Measurements from ENCODE around the gene MAMDC4.

DNA sequence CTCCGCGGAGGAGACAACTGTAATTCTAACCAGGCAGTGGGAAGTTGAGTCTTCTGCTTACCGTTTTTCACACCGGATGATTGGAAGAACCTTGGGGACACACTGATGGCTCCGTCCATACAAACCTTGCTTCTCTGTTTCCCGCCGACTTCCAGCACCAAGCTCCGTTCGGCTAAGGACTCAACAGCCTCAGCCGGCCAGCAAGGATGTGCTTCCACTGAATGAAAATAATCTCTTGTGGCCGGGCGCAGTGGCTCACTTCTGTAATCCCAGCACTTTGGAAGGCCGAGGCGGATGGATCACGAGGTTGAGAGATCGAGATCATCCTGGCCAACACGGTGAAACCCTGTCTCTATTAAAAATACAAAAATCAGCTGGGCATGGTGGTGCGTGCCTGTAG is 15.8 kb downstream of the MAMDC4 start:
- TF ChIP-seq, protein P1, sequence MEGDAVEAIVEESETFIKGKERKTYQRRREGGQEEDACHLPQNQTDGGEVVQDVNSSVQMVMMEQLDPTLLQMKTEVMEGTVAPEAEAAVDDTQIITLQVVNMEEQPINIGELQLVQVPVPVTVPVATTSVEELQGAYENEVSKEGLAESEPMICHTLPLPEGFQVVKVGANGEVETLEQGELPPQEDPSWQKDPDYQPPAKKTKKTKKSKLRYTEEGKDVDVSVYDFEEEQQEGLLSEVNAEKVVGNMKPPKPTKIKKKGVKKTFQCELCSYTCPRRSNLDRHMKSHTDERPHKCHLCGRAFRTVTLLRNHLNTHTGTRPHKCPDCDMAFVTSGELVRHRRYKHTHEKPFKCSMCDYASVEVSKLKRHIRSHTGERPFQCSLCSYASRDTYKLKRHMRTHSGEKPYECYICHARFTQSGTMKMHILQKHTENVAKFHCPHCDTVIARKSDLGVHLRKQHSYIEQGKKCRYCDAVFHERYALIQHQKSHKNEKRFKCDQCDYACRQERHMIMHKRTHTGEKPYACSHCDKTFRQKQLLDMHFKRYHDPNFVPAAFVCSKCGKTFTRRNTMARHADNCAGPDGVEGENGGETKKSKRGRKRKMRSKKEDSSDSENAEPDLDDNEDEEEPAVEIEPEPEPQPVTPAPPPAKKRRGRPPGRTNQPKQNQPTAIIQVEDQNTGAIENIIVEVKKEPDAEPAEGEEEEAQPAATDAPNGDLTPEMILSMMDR (IDR thresholded peaks at IDR 0.05; ENCODE audit: insufficient read depth, low read length): no peak
- TF ChIP-seq, protein P2, sequence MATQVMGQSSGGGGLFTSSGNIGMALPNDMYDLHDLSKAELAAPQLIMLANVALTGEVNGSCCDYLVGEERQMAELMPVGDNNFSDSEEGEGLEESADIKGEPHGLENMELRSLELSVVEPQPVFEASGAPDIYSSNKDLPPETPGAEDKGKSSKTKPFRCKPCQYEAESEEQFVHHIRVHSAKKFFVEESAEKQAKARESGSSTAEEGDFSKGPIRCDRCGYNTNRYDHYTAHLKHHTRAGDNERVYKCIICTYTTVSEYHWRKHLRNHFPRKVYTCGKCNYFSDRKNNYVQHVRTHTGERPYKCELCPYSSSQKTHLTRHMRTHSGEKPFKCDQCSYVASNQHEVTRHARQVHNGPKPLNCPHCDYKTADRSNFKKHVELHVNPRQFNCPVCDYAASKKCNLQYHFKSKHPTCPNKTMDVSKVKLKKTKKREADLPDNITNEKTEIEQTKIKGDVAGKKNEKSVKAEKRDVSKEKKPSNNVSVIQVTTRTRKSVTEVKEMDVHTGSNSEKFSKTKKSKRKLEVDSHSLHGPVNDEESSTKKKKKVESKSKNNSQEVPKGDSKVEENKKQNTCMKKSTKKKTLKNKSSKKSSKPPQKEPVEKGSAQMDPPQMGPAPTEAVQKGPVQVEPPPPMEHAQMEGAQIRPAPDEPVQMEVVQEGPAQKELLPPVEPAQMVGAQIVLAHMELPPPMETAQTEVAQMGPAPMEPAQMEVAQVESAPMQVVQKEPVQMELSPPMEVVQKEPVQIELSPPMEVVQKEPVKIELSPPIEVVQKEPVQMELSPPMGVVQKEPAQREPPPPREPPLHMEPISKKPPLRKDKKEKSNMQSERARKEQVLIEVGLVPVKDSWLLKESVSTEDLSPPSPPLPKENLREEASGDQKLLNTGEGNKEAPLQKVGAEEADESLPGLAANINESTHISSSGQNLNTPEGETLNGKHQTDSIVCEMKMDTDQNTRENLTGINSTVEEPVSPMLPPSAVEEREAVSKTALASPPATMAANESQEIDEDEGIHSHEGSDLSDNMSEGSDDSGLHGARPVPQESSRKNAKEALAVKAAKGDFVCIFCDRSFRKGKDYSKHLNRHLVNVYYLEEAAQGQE (IDR thresholded peaks at IDR 0.05; ENCODE audit: insufficient replicate concordance, low read depth): no peak
- TF ChIP-seq POLR2AphosphoS5 (IDR thresholded peaks at IDR 0.05; ENCODE audit: low read depth) (no peak), GABPA (IDR thresholded peaks at IDR 0.05; ENCODE audit: low read depth) (no peak)
